ENCODE measurements around the gene TUSC2.

- no peak for TF ChIP-seq PATZ1 (CRISPR knock-in tag; IDR thresholded peaks at IDR 0.05; ENCODE audit: borderline replicate concordance)
- TF ChIP-seq RARB (CRISPR knock-in tag; IDR thresholded peaks at IDR 0.05): no peak
- no peak for TF ChIP-seq ARNTL (CRISPR knock-in tag; IDR thresholded peaks at IDR 0.05; ENCODE audit: borderline replicate concordance, low read depth)
- no peak for TF ChIP-seq CSDC2 (CRISPR knock-in tag; IDR thresholded peaks at IDR 0.05)
- TF ChIP-seq ZFP30 (CRISPR knock-in tag; IDR thresholded peaks at IDR 0.05): no peak
- TF ChIP-seq GLIS3 (CRISPR knock-in tag; IDR thresholded peaks at IDR 0.05): no peak
- no peak for TF ChIP-seq CREB5 (CRISPR knock-in tag; IDR thresholded peaks at IDR 0.05; ENCODE audit: low read depth)
- TF ChIP-seq ZFP3 (CRISPR knock-in tag; IDR thresholded peaks at IDR 0.05): no peak
- no peak for TF ChIP-seq ZNF565 (CRISPR knock-in tag; conservative IDR thresholded peaks at IDR 0.05; ENCODE audit: low read depth)
Observed at GRCh38 chr3:50351323-50351697, 23.3 kb upstream of the TUSC2 start.

Data from SK-N-SH treated with all-trans-retinoic acid at 6 μM for 48 hours (cell line).